Liver (tissue), 9 donors: Measurements from ENCODE around the gene CDH1. TPM values are rescaled to one million over a fixed set of nuclear protein-coding genes. Genes with fewer than 3 reads are reported as not detected.
A peak's percentile ranks its signal among the peaks of the same experiment; 100 is the strongest.

Experiments used
- DNase-seq: peaks from one replicate; pipeline ENCODE4 v3.0.0-alpha.2; 2017; ENCODE audit warnings: low spot score
- H3K27ac ChIP-seq, 2 donors: one replicate each; pipeline ENCODE4 v1.7.0; 2013; ENCODE audit warnings: inconsistent platforms in 2 of 2, low read length in 2 of 2, control low read depth in 1 of 2, low read depth in 1 of 2, mild to moderate bottlenecking in 1 of 2
- H3K27me3 ChIP-seq, 4 donors: one replicate each; pipeline versions ENCODE4 v1.6.1 to v1.7.0; 2013; ENCODE audit warnings: low read length in 3 of 4, inconsistent platforms in 1 of 4, mild to moderate bottlenecking in 1 of 4, moderate library complexity in 1 of 4; ENCODE audit not compliant: control insufficient read depth in 4 of 4, insufficient read depth in 4 of 4
- H3K36me3 ChIP-seq, 4 donors: one replicate each; pipeline versions ENCODE4 v1.6.1 to v1.7.0; 2013; ENCODE audit warnings: low read length in 3 of 4, mild to moderate bottlenecking in 3 of 4, low read depth in 1 of 4, moderate library complexity in 1 of 4; ENCODE audit not compliant: control insufficient read depth in 4 of 4, insufficient read depth in 3 of 4
- H3K4me1 ChIP-seq, 4 donors: one replicate each; pipeline versions ENCODE4 v1.6.1 to v1.7.0; 2013; ENCODE audit warnings: low read length in 3 of 4, mild to moderate bottlenecking in 3 of 4, moderate library complexity in 1 of 4; ENCODE audit not compliant: control insufficient read depth in 4 of 4, insufficient read depth in 4 of 4
- H3K4me3 ChIP-seq, 3 donors: one replicate each; pipeline versions ENCODE4 v1.6.1 to v1.7.0; 2013; ENCODE audit warnings: low read length in 3 of 3, control low read depth in 1 of 3, low read depth in 1 of 3, mild to moderate bottlenecking in 1 of 3
- H3K9ac ChIP-seq, 2 donors: one replicate each; pipeline ENCODE4 v1.7.0; 2013; ENCODE audit warnings: low read length in 2 of 2, mild to moderate bottlenecking in 2 of 2, moderate library complexity in 2 of 2, control low read depth in 1 of 2, low read depth in 1 of 2
- H3K9me3 ChIP-seq, 4 donors: one replicate each; pipeline versions ENCODE4 v1.6.1 to v1.7.0; 2013; ENCODE audit warnings: low read length in 3 of 4; ENCODE audit not compliant: control insufficient read depth in 4 of 4
- EGR1 ChIP-seq, 2 donors: IDR thresholded peaks; 2 replicates each; pipeline ENCODE4 v1.6.1; 2016 to 2018; ENCODE audit warnings: antibody characterized with exemption in 2 of 2, low read depth in 2 of 2
- FOXA1 ChIP-seq: IDR thresholded peaks from 2 replicates; pipeline ENCODE4 v1.6.1; 2016; ENCODE audit warnings: antibody characterized with exemption
- FOXA2 ChIP-seq: IDR thresholded peaks from 2 replicates; pipeline ENCODE4 v1.6.1; 2016; ENCODE audit warnings: antibody characterized with exemption
- GABPA ChIP-seq, 2 donors: IDR thresholded peaks in 1 of 2; conservative IDR thresholded peaks in 1 of 2; 2 replicates each; pipeline ENCODE4 v1.6.1; 2016; ENCODE audit warnings: antibody characterized with exemption in 2 of 2, mild to moderate bottlenecking in 1 of 2, moderate library complexity in 1 of 2
- HNF4A ChIP-seq, 2 donors: conservative IDR thresholded peaks; 2 replicates each; pipeline ENCODE4 v1.6.1; 2016; ENCODE audit warnings: antibody characterized with exemption in 2 of 2, mild to moderate bottlenecking in 2 of 2
- HNF4G ChIP-seq: IDR thresholded peaks from 2 replicates; pipeline ENCODE4 v1.6.1; 2016; ENCODE audit warnings: antibody characterized with exemption
- JUND ChIP-seq, 2 donors: IDR thresholded peaks; 2 replicates each; pipeline ENCODE4 v1.6.1; 2016; ENCODE audit warnings: antibody characterized with exemption in 2 of 2
- NR2F2 ChIP-seq: IDR thresholded peaks from 2 replicates; pipeline ENCODE4 v1.6.1; 2016; ENCODE audit warnings: antibody characterized with exemption
- RAD21 ChIP-seq, 2 donors: IDR thresholded peaks; 2 replicates each; pipeline ENCODE4 v1.6.1; 2016; ENCODE audit warnings: antibody characterized with exemption in 2 of 2, mild to moderate bottlenecking in 2 of 2
- RXRA ChIP-seq, 2 donors: IDR thresholded peaks; 2 replicates each; pipeline ENCODE4 v1.6.1; 2017 to 2018; ENCODE audit warnings: antibody characterized with exemption in 2 of 2, mild to moderate bottlenecking in 1 of 2
- SP1 ChIP-seq: IDR thresholded peaks from 2 replicates; pipeline ENCODE4 v1.6.1; 2018; ENCODE audit warnings: antibody characterized with exemption, mild to moderate bottlenecking
- TAF1 ChIP-seq: conservative IDR thresholded peaks from 2 replicates; pipeline ENCODE4 v1.6.1; 2016; ENCODE audit warnings: antibody characterized with exemption, mild to moderate bottlenecking
- YY1 ChIP-seq: IDR thresholded peaks from 2 replicates; pipeline ENCODE4 v1.6.1; 2016; ENCODE audit warnings: antibody characterized with exemption, mild to moderate bottlenecking
- WGBS: extraction: QIAGEN DNeasy Blood & Tissue Kit; methylation state at CpG from one replicate; pipeline ENCODE4 v1.1.7; 2013; 5-methylcytosine and 5-hydroxymethylcytosine counted together
- polyA plus RNA-seq, 2 donors: library from polyadenylated mRNA; stranded (reverse) in 1 of 2; unstranded in 1 of 2; fragments of 200-250 nt in 1 of 2; fragments of >200 nt in 1 of 2; fragmentation: Nextera tagmentation in 1 of 2; extraction: Ambion mirVana in 1 of 2; gene quantifications; one replicate each; pipeline versions ENCODE4 v1.2.1 to v1.2.3, GENCODE V29; 2013 to 2015
- total RNA-seq, 2 donors: library from RNA; depleted of rRNA; stranded (reverse); fragments of >200 nt; gene quantifications; one replicate each; pipeline ENCODE4 v1.2.3, GENCODE V29; 2014
- TF ChIP-seq, protein P1 (sequence below): fragments of 150-350 bp; IDR thresholded peaks from 2 replicates; pipeline ENCODE4 v1.5.1; 2017; ENCODE audit warnings: improper control_type of control experiment, low read depth, low read length; ENCODE audit not compliant: missing input control
- TF ChIP-seq, protein P2 (sequence below): IDR thresholded peaks from 2 replicates; pipeline ENCODE4 v1.6.1; 2016; ENCODE audit warnings: antibody characterized with exemption
- TF ChIP-seq, protein P3 (sequence below): IDR thresholded peaks from 2 replicates; pipeline ENCODE4 v1.6.1; 2016; ENCODE audit warnings: antibody characterized with exemption
- TF ChIP-seq, protein P4 (sequence below): IDR thresholded peaks from 2 replicates; pipeline ENCODE4 v1.6.1; 2016; ENCODE audit warnings: antibody characterized with exemption, mild to moderate bottlenecking
- TF ChIP-seq, protein P5 (sequence below): IDR thresholded peaks from 2 replicates; pipeline ENCODE4 v1.6.1; 2016; ENCODE audit warnings: antibody characterized with exemption
- donor health status: healthy.
- donor health status: healthy.
- donor health status: healthy.
- donor health status: healthy.
- donor health status: healthy.

Gene CDH1
- total and polyA plus RNA-seq, 4 donors: 21.8 to 69.3 (median 50.3) TPM

DNA sequence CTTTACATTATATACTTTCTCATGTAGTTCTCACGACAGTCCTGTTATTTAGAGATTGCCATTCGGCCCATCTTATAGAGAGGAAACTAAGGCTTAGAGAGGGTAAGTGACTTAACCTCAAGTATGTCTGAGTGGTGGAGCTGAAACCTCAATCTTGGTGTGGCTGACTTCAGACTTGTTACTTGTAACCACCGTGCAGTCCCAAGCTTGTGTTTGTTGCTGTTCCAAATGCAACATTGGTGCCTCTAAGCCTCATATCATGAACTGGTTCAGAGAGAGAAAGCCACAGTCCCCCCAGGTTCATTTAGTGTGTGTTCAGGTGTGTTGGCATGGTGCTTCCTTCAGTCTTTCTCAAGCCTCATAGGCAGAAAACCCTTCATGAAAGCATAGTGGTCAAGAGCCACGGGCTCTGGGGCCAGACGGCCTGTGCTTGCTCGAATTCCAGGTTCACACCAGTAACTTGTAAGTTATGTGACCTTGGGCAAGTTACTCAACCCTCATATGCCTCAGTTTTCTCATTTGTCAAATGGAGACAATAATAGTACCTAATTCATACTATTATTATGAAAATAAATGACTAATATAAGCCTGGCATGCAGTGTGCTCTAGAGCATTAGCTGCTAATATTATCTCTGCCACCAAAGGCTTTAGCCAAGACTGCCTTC is 39.9 kb downstream of the CDH1 start (continued):
- TF ChIP-seq, protein P1, sequence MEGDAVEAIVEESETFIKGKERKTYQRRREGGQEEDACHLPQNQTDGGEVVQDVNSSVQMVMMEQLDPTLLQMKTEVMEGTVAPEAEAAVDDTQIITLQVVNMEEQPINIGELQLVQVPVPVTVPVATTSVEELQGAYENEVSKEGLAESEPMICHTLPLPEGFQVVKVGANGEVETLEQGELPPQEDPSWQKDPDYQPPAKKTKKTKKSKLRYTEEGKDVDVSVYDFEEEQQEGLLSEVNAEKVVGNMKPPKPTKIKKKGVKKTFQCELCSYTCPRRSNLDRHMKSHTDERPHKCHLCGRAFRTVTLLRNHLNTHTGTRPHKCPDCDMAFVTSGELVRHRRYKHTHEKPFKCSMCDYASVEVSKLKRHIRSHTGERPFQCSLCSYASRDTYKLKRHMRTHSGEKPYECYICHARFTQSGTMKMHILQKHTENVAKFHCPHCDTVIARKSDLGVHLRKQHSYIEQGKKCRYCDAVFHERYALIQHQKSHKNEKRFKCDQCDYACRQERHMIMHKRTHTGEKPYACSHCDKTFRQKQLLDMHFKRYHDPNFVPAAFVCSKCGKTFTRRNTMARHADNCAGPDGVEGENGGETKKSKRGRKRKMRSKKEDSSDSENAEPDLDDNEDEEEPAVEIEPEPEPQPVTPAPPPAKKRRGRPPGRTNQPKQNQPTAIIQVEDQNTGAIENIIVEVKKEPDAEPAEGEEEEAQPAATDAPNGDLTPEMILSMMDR: no peak

DNA sequence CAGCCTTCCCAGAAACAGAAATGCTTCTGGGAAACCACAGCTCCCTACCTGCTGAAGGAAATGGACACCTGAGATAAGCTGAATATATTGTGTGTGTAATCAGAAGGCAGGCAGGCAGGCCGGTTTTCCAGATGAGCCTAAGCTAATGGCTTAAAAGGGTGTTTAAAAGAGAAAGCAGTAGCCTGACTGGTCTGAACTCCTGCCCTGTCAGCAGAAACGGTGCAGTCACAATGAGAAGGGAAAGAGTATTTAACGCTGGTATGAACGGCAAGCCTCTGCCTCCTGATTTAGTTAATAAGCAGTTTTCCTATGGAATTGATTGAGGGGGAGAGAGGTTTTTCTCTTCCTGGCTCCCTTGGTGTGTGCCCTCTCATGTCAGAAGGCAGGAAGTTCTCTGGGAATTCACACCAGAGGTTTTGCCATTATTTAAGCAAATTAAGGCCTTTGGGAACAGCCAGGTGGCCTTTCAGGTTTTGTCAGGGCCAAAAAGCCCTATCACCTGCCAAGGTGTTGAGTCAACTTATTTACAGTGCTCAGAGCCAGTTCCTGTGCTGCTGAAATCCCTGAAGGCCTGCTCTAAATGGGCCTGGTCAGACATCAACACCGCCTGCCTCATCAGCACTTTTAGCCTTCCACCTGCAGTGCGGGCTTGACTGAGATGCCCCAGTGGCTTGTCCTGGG is 41.6 kb downstream of the CDH1 start:
- H3K4me1 ChIP-seq: peaks cover 9 to 39% (median 27%) of the 10 kb centered on the region in 4 donors
- no peaks in the 10 kb centered on the region for H3K9me3 ChIP-seq
- H3K9ac ChIP-seq: peak overlapping the region; percentile 52 to 60
- TF ChIP-seq RAD21 (IDR thresholded peaks at IDR 0.05) (peak; percentile 40 to 52), HNF4A (conservative IDR thresholded peaks at IDR 0.05) (peak in 1 of 2 donors; percentile 68), TAF1 (peak; percentile 48), FOXA1 (peak; percentile 82), GABPA (IDR thresholded peaks at IDR 0.05 in 1 of 2, conservative IDR thresholded peaks at IDR 0.05 in 1 of 2) (peak in 1 of 2 donors; percentile 30), HNF4G (no peak), JUND (IDR thresholded peaks at IDR 0.05) (no peak), RXRA (IDR thresholded peaks at IDR 0.05) (peak; percentile 36 to 76), FOXA2 (peak; percentile 85), SP1 (peak; percentile 62), NR2F2 (no peak), YY1 (peak; percentile 92), EGR1 (IDR thresholded peaks at IDR 0.05; ENCODE audit: low read depth in 2 of 2) (peak in 1 of 2 donors; percentile 18)
- TF ChIP-seq, protein P2, sequence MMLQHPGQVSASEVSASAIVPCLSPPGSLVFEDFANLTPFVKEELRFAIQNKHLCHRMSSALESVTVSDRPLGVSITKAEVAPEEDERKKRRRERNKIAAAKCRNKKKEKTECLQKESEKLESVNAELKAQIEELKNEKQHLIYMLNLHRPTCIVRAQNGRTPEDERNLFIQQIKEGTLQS: no peak
- TF ChIP-seq, protein P3, sequence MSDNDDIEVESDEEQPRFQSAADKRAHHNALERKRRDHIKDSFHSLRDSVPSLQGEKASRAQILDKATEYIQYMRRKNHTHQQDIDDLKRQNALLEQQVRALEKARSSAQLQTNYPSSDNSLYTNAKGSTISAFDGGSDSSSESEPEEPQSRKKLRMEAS: peak; percentile 71
- TF ChIP-seq, protein P4, sequence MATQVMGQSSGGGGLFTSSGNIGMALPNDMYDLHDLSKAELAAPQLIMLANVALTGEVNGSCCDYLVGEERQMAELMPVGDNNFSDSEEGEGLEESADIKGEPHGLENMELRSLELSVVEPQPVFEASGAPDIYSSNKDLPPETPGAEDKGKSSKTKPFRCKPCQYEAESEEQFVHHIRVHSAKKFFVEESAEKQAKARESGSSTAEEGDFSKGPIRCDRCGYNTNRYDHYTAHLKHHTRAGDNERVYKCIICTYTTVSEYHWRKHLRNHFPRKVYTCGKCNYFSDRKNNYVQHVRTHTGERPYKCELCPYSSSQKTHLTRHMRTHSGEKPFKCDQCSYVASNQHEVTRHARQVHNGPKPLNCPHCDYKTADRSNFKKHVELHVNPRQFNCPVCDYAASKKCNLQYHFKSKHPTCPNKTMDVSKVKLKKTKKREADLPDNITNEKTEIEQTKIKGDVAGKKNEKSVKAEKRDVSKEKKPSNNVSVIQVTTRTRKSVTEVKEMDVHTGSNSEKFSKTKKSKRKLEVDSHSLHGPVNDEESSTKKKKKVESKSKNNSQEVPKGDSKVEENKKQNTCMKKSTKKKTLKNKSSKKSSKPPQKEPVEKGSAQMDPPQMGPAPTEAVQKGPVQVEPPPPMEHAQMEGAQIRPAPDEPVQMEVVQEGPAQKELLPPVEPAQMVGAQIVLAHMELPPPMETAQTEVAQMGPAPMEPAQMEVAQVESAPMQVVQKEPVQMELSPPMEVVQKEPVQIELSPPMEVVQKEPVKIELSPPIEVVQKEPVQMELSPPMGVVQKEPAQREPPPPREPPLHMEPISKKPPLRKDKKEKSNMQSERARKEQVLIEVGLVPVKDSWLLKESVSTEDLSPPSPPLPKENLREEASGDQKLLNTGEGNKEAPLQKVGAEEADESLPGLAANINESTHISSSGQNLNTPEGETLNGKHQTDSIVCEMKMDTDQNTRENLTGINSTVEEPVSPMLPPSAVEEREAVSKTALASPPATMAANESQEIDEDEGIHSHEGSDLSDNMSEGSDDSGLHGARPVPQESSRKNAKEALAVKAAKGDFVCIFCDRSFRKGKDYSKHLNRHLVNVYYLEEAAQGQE: peak; percentile 68
- TF ChIP-seq, protein P5, sequence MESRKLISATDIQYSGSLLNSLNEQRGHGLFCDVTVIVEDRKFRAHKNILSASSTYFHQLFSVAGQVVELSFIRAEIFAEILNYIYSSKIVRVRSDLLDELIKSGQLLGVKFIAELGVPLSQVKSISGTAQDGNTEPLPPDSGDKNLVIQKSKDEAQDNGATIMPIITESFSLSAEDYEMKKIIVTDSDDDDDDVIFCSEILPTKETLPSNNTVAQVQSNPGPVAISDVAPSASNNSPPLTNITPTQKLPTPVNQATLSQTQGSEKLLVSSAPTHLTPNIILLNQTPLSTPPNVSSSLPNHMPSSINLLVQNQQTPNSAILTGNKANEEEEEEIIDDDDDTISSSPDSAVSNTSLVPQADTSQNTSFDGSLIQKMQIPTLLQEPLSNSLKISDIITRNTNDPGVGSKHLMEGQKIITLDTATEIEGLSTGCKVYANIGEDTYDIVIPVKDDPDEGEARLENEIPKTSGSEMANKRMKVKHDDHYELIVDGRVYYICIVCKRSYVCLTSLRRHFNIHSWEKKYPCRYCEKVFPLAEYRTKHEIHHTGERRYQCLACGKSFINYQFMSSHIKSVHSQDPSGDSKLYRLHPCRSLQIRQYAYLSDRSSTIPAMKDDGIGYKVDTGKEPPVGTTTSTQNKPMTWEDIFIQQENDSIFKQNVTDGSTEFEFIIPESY: peak; percentile 51
- TF ChIP-seq, protein P1: no peak
- H3K27me3 ChIP-seq: no peaks in the 10 kb centered on the region
- H3K27ac ChIP-seq: peak overlapping the region; percentile 81 to 93
- 21% methylated on average over 6 of the region's 6 CpGs for WGBS
- DNase-seq: no peak
- no peak overlapping the region for H3K4me3 ChIP-seq
- peaks cover 0 to 3% (median 0%) of the 10 kb centered on the region in 4 donors for H3K36me3 ChIP-seq
